HFF-Myc (cell line): Measurements from ENCODE around the gene CTSL.
A peak's percentile ranks its signal among the peaks of the same experiment; 100 is the strongest.
"Not testable (repeated sequence)": the region's sequence is repeated elsewhere in the genome, so short reads cannot be mapped to it uniquely, and the experiment has no call there.

Source experiments
- DNase-seq: peaks from one replicate; pipeline ENCODE4 v3.0.0-alpha.2; 2011; ENCODE audit warnings: low read depth; ENCODE audit errors: extremely low read depth
- H3K4me3 ChIP-seq: replicated peaks from 2 replicates; pipeline ENCODE4 v1.5.1; 2011; ENCODE audit warnings: low read depth, mild to moderate bottlenecking, control low read depth, low read length
- TF ChIP-seq, protein P1 (sequence below): IDR thresholded peaks from 2 replicates; pipeline ENCODE4 v1.5.1; 2012; ENCODE audit warnings: mild to moderate bottlenecking, low read depth, low read length, control low read depth; ENCODE audit errors: missing control alignments

The CTSL gene

DNA sequence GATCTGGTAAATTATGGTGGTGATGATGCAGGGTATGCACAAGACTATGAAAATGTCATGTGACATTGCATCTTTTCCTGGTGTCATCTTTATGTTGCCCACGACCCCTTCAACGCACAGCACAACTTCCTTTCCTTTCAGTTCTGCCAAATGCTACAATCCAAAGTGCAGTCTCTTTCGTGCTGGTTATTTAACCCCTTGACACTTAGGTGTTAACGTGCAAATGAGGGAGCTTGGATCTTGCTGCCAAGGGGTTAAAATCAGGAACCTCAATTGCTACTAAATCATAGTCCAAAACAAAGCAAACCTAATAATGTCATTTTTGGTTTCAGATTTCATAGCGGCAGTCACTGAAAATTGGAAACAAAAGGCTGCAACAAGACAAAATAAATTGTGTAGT, 16.0 kb downstream of the CTSL start:
- peak; percentile 4 for DNase-seq

DNA sequence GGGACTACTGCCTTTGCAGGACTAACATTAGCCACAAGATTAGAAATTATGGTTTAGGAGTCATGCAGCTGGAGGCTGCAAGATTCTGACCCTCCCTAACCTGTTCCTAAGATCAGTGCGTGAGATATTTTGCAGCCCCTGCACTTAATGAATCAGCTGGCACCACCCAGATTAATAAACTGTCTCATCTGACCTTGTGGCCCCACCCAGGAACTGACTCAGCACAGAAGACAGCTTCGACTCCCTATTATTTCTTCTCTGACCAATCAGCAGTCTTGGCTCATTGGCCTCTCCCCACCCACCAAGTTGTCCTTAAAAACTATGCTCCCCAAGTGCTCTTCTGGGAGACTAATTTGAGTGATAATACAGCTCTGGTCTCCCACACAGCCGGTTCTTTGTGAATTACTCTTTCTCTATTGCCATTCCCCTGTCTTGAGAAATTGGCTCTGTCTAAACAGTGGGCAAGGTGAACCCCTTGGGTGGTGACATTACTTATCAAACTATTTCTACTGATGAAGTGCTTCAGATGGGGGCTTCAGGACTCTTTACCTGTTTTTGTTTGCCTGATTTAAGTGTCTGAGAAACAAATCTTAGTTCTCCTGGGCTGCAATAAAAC, 17.0 kb downstream of the CTSL start:
- DNase-seq = peak; percentile 7
- TF ChIP-seq, protein P1, sequence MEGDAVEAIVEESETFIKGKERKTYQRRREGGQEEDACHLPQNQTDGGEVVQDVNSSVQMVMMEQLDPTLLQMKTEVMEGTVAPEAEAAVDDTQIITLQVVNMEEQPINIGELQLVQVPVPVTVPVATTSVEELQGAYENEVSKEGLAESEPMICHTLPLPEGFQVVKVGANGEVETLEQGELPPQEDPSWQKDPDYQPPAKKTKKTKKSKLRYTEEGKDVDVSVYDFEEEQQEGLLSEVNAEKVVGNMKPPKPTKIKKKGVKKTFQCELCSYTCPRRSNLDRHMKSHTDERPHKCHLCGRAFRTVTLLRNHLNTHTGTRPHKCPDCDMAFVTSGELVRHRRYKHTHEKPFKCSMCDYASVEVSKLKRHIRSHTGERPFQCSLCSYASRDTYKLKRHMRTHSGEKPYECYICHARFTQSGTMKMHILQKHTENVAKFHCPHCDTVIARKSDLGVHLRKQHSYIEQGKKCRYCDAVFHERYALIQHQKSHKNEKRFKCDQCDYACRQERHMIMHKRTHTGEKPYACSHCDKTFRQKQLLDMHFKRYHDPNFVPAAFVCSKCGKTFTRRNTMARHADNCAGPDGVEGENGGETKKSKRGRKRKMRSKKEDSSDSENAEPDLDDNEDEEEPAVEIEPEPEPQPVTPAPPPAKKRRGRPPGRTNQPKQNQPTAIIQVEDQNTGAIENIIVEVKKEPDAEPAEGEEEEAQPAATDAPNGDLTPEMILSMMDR = no peak
- no peak overlapping the region for H3K4me3 ChIP-seq

More for the DNA sequence above, 16.0 kb downstream of the CTSL start:
- TF ChIP-seq, protein P1 = no peak
- H3K4me3 ChIP-seq = no peak overlapping the region

DNA sequence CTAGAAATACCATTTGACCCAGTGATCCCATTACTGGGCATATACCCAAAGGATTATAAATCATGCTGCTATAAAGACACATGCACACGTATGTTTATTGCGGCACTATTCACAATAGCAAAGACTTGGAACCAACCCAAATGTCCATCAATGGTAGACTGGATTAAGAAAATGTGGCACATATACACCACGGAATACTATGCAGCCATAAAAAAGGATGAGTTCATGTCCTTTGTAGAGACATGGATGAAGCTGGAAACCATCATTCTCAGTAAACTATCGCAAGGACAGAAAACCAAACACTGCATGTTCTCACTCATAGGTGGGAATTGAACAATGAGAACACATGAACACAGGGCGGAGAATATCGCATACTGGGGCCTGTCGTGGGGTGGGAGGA, 18.3 kb downstream of the CTSL start:
- not testable (repeated sequence) for DNase-seq, H3K4me3 ChIP-seq

DNA sequence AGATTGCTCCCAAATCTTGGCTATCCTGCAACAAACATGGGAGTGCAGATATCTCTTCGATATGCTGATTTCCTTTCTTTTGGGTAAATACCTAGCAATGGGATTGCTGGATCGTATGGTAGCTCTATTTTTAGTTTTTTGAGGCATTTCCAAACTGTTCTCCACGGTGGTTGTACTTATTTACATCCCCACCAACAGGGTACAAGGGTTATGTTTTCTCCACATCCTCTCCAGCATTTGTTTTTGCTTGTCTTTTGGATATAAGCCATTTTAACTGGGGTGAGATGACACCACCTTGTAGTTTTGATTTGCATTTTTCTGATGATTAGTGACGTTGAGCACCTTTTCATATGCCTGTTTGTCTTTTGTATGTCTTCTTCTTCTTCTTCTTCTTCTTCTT, 20.3 kb downstream of the CTSL start:
- DNase-seq = no peak
- TF ChIP-seq, protein P1 = no peak
- no peak overlapping the region for H3K4me3 ChIP-seq

DNA sequence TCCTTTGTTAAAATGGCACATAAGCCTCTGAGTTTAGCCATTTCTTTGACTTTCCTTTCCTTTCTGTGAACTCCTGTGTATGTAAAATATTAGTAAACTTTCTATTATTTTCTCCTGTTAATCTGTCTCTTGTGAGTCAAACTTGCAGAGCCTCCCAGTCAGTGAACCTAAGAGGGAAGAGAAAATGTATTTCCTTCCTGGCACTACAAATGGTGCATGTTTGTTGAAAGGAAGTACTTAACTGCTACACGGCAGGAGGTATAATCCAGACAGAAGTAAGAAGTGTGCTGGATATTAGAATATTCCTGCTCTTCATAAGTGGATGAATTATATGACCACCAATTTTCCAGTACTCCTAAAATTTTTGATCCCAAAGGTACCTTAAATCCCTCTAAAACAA, 23.0 kb downstream of the CTSL start:
- TF ChIP-seq, protein P1 = no peak
- no peak for DNase-seq
- H3K4me3 ChIP-seq = no peak overlapping the region

DNA sequence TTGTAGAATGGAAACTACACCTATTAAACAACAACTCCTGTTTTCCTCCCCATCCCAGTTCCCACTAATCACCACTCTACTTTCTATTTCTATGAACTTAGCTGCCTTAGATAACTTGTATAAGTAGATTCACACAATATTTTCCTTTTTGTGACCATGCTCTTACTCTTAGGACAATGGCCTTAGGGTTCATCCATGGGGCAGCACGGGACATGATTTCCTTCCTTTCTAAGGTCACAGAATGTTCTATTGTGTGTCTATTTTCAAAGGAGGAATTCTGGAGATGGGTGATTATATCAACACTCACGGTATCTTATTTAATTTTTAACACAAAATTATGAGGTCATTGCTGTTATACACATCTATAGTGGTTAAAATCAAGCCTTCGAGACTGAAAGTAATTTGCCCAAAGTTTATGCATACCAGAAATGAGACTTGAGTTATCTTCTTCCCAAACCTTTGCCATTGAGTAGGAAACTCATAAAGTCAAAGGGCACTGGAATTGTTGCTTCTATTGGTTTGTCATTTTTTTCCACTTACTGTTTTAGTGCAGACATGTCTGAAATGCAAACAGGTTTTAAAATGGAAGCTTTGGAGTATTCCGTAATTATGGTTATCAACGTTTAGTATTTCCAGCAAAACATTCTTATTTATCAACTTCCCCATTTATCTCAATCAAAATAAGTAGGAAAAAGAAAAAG, 23.6 kb downstream of the CTSL start:
- no peak overlapping the region for H3K4me3 ChIP-seq
- DNase-seq = no peak
- TF ChIP-seq, protein P1 = no peak

DNA sequence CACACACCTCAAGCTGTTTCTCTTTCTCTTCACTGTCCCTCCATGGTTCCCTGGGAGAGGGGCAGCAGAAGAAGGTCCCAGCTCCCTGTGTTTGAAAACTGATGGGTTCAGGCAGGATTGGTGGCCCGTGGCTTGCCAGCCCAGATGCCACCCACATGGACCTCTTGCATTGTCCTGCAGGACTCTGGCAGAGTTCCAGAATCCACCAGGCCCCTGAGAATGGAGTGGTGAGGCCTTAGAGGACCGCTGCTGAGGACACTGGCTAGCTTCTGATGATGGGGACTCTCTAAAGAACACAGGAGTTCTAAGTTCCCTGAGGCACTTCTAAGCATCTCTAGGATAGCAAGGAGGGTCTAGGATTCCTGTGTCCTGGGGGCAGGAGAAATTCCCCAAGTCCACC, 24.8 kb downstream of the CTSL start:
- TF ChIP-seq, protein P1 = no peak
- H3K4me3 ChIP-seq = no peak overlapping the region
- DNase-seq = no peak
